ENCODE measurements around the gene NDUFA13.

The NDUFA13 gene

DNA sequence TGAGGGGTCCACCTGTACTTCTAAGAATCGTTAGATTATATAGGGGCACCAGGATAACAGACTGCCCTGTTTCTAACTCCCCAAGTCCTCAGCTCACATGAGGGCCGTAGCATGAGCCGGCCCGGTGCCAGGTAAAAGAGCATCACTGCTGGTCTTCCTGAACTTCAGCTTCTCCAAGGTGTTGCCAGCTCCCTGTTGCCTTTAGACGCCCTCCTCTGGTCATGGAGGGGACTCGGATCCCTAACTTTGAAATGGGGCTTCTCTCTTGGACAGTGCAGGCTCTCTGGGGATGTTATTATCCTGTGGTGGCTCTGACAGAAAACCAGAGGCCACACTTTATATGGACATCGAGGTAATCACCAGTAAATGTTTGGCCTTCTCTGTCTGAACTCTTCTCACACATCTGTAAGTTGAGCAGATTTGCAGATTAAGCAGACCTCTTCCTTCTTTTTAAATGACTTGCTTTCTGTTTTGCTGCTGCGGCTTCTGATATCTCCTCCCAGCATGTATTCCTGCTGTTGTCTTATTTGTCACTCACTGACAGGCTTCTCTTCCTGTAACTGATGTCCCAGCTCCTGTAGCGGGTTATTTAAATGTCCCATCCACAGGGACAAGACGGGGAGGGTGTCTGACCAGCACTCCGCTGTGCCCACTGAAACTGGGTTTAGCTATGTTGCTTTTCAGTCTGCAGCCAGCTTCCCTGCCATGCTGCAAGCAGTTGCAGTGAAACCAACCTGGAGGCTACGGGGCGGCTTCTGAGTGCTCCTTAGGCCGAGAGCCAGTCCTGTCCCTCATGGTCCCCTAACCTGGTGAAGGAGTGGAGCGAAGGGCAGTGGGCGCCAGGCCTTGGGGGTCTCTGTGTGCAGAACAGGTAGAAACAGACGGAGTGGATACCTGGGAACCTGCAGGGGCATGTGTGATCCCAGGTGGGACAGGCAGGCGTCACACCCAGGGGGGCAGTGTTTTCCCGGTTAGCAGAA lies 39.9 kb upstream of the NDUFA13 start:
- no peak for DNase-seq (ENCODE audit: low read depth)

DNA sequence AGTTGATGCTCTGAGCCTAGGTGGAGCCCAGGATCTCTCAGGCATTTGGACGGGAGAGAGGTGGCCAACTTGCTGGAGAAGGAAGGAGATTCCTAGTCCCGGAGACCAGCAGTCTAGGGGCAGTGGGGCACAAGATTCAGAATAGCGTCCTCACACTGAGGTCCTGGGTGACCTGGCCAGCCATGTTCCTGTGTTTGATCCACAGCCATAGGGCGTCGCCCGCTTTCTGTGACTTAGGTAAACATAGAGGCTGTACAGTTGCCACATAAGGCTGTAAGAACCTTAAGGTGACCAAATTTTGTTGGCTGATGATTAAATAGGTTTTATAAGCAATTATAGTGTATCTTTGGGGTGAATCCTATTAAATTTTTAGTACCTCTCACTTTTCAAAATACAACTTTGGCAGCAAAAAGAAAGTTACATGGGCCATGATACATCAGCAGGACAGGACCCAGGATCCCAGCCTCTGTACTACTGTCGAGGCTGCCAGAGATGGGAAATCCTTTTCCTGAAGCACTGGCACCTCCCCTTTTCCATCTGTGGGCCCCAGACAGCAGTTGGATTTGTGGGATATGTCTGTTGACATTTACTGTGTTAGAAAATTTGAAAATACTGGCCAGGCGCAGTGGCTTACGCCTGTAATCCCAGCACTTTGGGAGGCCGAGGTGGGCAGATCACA lies 38.2 kb upstream of the NDUFA13 start:
- no peak overlapping the region for H3K4me3 ChIP-seq (ENCODE audit: control insufficient read depth, low read depth, low read length)
- no peak for DNase-seq (ENCODE audit: low read depth)
- TF ChIP-seq, protein P1, sequence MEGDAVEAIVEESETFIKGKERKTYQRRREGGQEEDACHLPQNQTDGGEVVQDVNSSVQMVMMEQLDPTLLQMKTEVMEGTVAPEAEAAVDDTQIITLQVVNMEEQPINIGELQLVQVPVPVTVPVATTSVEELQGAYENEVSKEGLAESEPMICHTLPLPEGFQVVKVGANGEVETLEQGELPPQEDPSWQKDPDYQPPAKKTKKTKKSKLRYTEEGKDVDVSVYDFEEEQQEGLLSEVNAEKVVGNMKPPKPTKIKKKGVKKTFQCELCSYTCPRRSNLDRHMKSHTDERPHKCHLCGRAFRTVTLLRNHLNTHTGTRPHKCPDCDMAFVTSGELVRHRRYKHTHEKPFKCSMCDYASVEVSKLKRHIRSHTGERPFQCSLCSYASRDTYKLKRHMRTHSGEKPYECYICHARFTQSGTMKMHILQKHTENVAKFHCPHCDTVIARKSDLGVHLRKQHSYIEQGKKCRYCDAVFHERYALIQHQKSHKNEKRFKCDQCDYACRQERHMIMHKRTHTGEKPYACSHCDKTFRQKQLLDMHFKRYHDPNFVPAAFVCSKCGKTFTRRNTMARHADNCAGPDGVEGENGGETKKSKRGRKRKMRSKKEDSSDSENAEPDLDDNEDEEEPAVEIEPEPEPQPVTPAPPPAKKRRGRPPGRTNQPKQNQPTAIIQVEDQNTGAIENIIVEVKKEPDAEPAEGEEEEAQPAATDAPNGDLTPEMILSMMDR (conservative IDR thresholded peaks at IDR 0.05; ENCODE audit: control insufficient read depth, insufficient read depth, low read depth, low read length) = no peak

More for the DNA sequence above, 39.9 kb upstream of the NDUFA13 start:
- TF ChIP-seq, protein P1 (conservative IDR thresholded peaks at IDR 0.05; ENCODE audit: control insufficient read depth, insufficient read depth, low read depth, low read length) = peak; percentile 52
- H3K4me3 ChIP-seq (ENCODE audit: control insufficient read depth, low read depth, low read length) = no peak overlapping the region

DNA sequence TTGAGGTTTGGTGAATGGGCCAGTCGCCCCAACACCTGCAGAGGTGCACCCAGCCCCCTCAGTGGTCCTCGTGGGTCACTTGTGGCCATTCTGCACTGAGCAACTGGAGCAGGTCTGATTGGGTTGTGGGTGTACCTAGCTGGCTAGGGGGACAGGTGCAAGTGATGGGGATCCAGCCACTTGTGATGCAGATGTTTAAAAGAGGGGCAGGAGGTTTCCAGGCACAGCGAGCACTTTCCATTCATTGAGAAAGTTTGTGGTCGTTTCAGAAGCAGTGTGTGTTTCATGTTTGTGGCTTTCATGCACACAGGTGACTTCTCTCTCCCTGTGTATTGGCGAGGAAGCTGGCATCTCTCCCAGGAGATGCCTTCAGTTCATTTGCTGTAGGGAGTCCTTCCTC lies 35.3 kb upstream of the NDUFA13 start:
- TF ChIP-seq, protein P1 (conservative IDR thresholded peaks at IDR 0.05; ENCODE audit: control insufficient read depth, insufficient read depth, low read depth, low read length) = no peak
- DNase-seq (ENCODE audit: low read depth) = no peak
- no peak overlapping the region for H3K4me3 ChIP-seq (ENCODE audit: control insufficient read depth, low read depth, low read length)

DNA sequence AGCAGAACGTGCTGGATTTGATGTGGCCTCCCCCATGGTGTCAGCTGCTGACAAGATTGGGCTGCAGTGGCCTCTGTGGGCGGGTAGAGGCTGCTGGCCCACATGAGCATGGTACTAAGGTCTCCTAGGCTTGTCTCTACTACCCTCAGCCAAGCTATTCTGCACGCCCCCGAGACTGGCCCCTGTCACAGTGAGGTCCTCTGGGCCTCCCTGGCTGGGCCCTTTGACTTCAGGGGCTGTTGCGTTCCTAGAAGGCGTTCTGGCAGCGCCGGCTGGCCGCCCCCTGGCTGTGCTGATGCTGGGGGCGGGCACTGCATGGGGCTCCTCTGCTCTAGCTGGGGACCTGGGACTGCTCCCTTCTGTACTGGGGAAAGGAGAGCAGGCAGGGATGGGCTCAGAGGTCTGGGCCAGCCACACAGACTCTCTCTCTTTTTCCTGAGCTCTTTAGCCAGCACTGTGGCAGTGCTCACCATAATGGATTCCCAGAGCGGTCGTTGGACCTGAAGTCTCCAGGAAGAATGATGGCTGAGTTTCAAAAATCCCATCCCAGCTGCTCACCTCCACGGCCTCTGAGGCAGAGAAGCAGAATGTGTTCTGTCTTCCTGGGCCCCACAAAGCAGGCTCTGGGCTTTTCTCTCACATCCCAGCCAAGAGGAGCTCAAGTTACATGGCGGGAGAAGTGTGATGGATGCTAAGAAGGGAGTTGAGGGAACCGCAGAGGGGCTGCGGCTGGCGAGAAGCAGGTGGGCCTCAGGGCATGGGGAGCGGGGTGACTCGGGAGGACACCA lies 33.0 kb upstream of the NDUFA13 start:
- TF ChIP-seq, protein P1 (conservative IDR thresholded peaks at IDR 0.05; ENCODE audit: control insufficient read depth, insufficient read depth, low read depth, low read length) = no peak
- no peak for DNase-seq (ENCODE audit: low read depth)
- no peak overlapping the region for H3K4me3 ChIP-seq (ENCODE audit: control insufficient read depth, low read depth, low read length)

DNA sequence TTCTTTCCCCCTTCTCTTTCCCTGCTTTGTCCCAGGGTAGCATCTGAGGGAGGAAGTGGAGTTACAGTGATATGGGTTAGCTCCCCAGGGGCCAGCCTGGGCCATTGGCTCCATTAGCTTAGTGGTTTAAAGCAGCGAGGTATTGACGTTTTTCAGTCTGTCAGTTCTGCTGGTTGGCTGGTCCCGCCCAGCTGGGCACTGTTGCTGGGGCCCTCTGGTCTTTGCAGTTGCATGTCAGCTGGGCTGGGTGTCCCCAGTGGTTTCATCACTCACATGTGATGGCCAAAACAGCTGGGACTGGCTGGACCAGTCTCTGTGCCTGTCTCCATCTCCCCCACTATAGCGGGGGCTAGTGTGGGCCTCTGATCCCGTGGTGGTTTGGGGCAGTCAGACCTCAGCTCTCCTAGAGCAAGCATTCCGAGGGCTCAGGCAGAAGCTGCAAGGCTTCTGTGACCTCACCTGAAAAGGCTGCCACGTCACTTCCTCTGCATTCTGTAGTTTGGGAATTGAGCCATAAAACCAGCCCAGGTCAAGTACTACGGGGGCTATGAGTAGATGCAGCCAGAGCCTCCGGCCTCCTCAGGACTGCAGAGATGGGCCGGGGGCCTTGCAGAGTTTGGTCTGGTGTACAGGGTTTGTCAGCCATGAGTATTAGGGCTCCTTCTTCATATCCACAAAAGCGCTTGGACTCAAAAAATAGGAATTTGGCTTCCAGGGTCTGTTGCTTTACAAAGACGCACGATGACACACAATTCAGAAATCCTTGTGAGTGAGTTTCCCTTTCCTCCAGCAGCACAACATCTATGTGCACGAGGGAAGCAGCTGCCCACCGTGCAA lies 30.6 kb upstream of the NDUFA13 start:
- TF ChIP-seq, protein P1 (conservative IDR thresholded peaks at IDR 0.05; ENCODE audit: control insufficient read depth, insufficient read depth, low read depth, low read length) = no peak
- DNase-seq (ENCODE audit: low read depth) = peak; percentile 45
- no peak overlapping the region for H3K4me3 ChIP-seq (ENCODE audit: control insufficient read depth, low read depth, low read length)

DNA sequence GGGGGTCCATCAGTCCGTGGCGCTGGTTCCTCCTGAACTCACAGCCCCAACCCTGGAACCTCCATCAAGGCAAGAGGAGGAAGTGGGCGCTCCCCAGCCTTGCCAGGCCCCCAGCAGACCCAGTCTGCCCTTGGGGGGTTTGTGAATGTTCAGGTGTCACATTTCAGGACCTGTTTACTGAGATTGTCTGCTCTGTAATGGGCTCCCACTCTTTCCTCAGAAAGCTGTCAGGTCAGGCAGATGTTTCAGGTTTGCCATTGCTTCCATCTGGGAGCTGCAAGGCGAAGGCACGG lies 30.1 kb upstream of the NDUFA13 start:
- TF ChIP-seq, protein P1 (conservative IDR thresholded peaks at IDR 0.05; ENCODE audit: control insufficient read depth, insufficient read depth, low read depth, low read length) = no peak
- DNase-seq (ENCODE audit: low read depth) = no peak
- H3K4me3 ChIP-seq (ENCODE audit: control insufficient read depth, low read depth, low read length) = no peak overlapping the region
